ENCODE measurements around the gene RAP1GAP2.

Gene RAP1GAP2

GRCh38 chr17:2921443-2921842, 125.2 kb downstream of the RAP1GAP2 start:
- DNase-seq = no peak

DNA sequence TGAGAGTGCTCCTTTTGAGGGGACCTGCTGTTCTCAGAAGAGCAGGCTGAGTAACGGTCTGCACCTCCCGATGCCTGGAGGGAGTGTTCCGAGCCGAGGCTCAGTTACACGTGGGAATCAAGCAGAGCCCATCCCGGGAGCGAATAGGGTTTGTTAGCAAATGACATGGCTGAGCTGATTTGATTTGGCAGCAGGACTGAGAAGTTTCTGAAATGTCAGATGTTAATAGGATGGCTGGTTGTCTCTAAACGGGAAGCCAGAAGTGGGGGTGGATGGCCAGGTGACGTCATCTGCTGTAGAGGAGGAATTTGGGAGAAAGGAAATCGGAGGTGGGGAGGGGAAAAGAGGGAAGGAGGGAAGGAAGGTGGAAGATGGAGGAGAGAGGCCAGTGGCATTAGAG, 128.0 kb downstream of the RAP1GAP2 start:
- no peak for DNase-seq

GRCh38 chr17:2925011-2925410, 128.8 kb downstream of the RAP1GAP2 start:
- DNase-seq = no peak

DNA sequence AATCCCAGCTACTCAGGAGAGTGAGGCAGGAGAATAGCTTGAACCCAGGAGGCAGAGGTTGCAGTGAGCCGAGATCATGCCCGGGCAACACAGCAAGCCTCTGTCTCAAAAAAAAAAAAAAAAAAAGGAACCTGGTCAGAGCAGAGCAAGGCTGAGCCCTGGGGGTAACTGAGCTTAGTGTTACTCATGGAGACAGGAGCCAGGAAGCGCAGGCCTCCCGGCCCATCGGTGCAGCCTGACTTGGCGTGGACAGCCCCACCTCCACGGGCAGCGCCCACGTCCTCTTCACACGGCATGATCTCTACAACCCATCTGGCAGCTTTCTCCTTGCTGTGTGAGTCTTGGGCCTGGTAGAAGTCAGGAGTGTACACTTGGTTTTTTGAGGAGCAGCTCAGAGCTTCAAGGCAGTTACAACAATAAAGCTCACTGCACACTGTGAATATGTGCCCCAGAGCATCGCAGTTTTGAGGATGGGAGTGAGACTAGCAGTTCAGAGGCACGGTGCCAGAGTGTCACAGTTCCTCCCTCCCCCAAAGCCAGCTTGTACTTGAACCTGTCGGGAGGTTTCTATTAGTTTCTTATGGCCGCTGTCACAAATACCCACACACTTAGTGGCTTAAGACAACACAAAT, 129.9 kb downstream of the RAP1GAP2 start:
- DNase-seq = no peak

- no peak for DNase-seq
Measured at GRCh38 chr17:2928294-2928890, 132.2 kb downstream of the RAP1GAP2 start.

GRCh38 chr17:2929881-2930533, 133.8 kb downstream of the RAP1GAP2 start:
- peak; percentile 34 for DNase-seq

- no peak for DNase-seq
Measured at GRCh38 chr17:2931876-2932275, 135.6 kb downstream of the RAP1GAP2 start.

DNA sequence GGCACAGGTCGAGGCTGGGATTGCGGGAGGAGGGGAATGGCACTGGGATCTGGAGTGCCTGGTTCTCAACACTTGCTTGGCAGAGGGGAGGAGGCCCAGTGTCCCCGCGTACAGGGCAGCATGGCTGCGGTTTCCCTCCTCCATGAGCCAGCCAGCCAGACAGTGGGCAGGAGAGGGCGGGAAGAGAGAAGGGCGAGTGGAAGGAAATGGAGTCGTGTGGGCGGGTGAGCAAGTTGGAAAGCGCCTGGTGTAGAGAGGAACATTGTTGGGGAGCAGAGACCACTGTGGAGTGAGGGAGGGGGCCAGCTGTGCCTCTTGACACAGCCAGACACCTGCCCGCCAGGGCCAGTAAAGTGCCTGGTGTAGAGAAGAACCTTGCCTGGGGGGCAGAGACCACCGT, 136.7 kb downstream of the RAP1GAP2 start:
- no peak for DNase-seq

- no peak for DNase-seq
Measured at GRCh38 chr17:2933606-2934005, 137.4 kb downstream of the RAP1GAP2 start.

DNA sequence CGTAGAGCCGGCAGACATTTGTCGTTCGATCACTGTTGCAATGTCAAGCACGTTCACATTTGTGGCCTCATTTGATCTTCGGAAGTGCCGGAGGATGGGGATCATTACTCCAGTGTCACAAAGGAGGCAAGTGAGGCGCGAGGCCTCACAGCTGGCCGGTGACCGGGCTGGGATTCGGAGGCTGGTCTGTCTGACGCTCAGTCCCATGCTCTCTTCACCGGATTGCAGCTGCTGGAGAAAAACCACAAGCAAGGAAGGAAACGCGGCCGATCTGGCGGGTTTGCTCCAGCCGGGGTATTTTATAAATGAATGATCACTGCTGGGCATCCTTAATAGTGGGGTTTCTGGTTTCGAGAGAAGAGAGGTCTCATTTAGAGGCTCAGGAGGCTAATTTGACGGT, 139.4 kb downstream of the RAP1GAP2 start:
- no peak for DNase-seq

DNA sequence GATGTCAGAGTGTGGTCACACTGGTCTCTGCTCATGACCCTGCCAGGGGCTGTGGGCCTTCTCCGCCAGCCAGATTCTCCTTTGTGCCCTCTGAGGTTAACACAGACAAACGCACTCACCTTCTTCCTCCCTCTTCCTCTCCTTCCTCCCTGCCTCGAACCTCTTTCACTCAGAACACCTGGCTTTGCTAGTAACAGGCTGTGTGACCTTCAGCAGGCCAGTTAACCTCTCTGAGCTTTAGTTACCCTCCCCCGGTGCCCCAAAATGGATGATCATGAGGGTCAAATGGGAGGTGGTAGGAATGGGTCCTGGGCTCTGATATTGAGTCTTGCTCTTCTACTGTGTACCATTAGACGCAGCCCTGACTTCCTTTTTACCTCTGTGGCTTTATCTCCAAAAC, 140.1 kb downstream of the RAP1GAP2 start:
- DNase-seq = no peak

DNA sequence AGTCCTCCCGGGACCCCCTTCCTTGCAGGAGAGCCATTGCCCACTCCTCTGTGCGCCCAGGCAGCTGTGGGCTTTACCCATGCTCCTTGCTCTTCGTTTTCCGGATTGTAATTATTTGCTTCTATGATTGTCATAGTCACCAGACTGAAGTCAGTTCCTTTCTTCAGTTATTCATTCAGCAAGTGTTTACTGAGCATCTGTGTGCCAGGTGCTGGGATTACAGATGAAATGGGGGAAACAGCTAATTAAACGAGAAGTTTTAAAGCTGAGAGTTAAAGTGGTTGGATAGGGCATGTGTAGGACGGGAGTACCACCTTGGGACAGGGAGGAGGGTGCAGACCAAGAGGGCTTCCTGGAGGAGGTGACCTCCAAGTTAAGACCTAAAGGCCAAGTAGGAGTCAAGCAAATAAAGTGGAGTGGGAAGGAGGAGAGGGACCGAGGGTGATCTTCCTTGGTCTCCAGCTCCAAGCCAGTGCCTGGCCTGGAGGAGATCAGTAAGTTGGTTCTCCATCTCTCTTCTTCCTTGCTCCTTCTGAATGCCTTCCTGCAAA, 140.6 kb downstream of the RAP1GAP2 start:
- DNase-seq = no peak

- DNase-seq = no peak
Measured at GRCh38 chr17:2937331-2938003, 141.2 kb downstream of the RAP1GAP2 start.

- no peak for DNase-seq
Measured at GRCh38 chr17:2939714-2940351, 143.6 kb downstream of the RAP1GAP2 start.

GRCh38 chr17:2940352-2940751, 144.1 kb downstream of the RAP1GAP2 start:
- DNase-seq = no peak

DNA sequence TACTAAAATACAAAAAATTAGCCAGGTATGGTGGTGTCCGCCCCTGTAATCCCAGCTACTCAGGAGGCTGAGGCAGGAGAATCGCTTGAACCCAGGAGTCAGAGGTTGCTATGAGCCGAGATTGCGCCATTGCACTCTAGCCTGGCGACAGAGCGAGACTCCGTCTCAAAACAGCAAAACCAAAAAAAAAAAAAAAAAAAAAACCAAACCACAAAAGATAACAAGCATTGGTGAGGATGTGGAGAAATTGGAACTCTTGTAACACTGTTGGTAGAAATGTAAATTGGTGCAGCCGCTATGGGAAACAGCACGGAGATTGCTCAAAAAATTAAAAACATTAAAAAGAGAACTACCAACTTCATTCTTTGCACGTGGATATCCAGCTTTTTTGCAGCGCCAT, 147.7 kb downstream of the RAP1GAP2 start:
- DNase-seq = no peak

DNA sequence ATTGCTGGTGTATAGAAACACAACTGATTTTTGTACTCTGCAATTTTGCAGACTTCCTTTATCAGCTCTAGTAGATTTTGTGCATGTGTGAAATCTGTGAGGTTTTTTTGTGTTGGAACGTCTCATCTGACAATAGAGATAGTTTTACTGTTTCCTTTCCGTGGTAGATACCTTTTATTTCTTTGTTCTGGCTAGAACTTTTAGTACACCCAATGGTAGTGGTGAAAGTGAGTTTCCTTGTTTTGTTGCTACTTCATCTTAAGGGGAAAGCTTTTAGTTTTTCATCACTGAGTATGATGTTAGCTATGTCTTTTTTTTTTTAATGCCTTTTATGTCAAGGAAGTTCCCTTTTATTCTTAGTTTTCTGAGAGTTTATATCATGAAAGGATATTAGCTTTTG, 149.1 kb downstream of the RAP1GAP2 start:
- DNase-seq = no peak

DNA sequence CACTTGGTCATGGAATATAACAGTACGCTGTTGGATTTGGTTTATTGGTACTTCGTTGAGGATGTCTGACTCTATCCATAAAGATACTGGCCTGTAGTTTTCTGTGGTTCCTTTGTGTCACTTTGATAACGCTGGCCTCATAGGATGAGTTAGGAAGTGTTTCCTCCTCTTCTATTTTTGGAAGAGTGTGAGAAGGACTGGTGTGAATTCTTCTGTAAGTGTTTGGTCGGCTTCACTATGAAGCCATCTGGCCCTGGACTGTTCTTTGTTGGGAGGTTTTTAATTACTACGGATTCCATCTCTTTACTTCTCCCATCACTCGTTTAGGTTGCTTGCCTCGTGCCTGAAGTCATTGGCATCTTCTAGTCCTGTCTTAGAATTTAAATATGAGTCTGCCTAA, 149.9 kb downstream of the RAP1GAP2 start:
- DNase-seq = no peak

GRCh38 chr17:2947588-2947950, 151.3 kb downstream of the RAP1GAP2 start:
- DNase-seq = no peak

GRCh38 chr17:2947996-2948550, 151.8 kb downstream of the RAP1GAP2 start:
- DNase-seq = no peak

- DNase-seq = no peak
Measured at GRCh38 chr17:2948721-2949468, 152.7 kb downstream of the RAP1GAP2 start.

DNA sequence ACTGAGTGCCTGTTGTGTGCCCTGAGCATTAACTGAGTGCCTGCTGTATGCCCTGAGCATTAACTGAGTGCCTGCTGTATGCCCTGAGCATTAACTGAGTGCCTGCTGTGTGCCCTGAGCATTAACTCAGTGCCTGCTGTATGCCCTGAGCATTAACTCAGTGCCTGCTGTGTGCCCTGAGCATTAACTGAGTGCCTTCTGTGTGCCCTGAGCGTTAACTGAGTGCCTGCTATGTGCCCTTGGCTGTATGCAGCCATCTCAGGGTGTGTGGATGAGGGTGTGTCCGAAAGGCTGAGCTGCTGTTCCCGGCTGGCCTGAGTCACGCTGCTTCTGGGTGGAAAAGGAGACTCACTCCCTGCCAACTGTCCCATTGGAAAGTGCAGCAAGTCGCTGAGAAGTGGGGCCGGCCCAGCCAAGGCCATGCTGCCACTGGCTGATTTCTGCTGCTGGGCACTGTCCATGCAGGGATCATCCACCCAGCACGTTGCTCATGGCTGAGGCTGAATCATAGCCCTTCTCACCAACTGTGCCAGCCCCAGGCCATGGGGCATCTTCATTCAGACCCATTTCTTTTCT, 153.3 kb downstream of the RAP1GAP2 start:
- DNase-seq = peak; percentile 33

All from HCEC 1CT (cell line).